Transverse colon (tissue), 4 donors: ENCODE results near the gene ASZ1.

Source experiments
- CTCF ChIP-seq, 5 experiments: fragments of 200-600 bp in 3 of 5; fragments of 450-650 bp in 2 of 5; sonication (generic) in 3 of 5; IDR thresholded peaks; 1 replicate in 2 of 5; 2 replicates in 3 of 5; pipeline ENCODE4 v1.5.1; 2016 to 2017; ENCODE audit warnings: antibody characterized with exemption in 5 of 5, inconsistent platforms in 3 of 5, mild to moderate bottlenecking in 2 of 5, moderate library complexity in 1 of 5
- POLR2A ChIP-seq: fragments of 450-650 bp; IDR thresholded peaks from one replicate; pipeline ENCODE4 v1.6.1; 2016; ENCODE audit warnings: antibody characterized with exemption, mild to moderate bottlenecking, moderate library complexity
- POLR2AphosphoS5 ChIP-seq, 3 donors: sonication (generic); formaldehyde crosslinking; IDR thresholded peaks; one replicate each; pipeline ENCODE4 v1.6.1; 2016; ENCODE audit warnings: antibody characterized with exemption in 3 of 3

GRCh38 chr7:117395743-117396142 is 31.6 kb downstream of the ASZ1 start:
- no peak for TF ChIP-seq CTCF (IDR thresholded peaks at IDR 0.05)
- no peak for TF ChIP-seq POLR2AphosphoS5 (IDR thresholded peaks at IDR 0.05)
- no peak for TF ChIP-seq POLR2A
